Caco-2 (cell line): ENCODE data around the gene NQO1. TPM values are rescaled to one million over a fixed set of nuclear protein-coding genes. Genes with fewer than 3 reads are reported as not detected.
"Not testable (repeated sequence)": the region's sequence is repeated elsewhere in the genome, so short reads cannot be mapped to it uniquely, and the experiment has no call there.

Source experiments
- BruUV-seq: library from RNA; stranded (reverse); fragments of 400-500 nt; replicated peaks from 2 replicates; lab custom pipeline; 2021; lab: Mats Ljungman, UMichigan
- CTCF ChIA-PET: fragments of 300-600 bp; sonication (Branson Sonifier 250); formaldehyde crosslinking; loops from one replicate; lab custom pipeline; 2022; ENCODE audit warnings: antibody characterized with exemption; lab: Charles Lee
- POLR2A ChIA-PET: fragments of 300-600 bp; sonication (Branson Sonifier 250); formaldehyde crosslinking; loops from one replicate; lab custom pipeline; 2022; ENCODE audit warnings: antibody characterized with exemption; lab: Charles Lee
- DNase-seq, 2 experiments: peaks; one replicate each; pipeline versions ENCODE4 v3.0.0 to v3.0.0-alpha.2; 2020 to 2022
- H3K27me3 ChIP-seq: replicated peaks from 2 replicates; pipeline ENCODE4 v1.6.0; 2011; ENCODE audit warnings: low read length; ENCODE audit not compliant: control insufficient read depth, insufficient read depth
- H3K36me3 ChIP-seq: 2 replicates; pipeline ENCODE4 v1.5.1; 2011; ENCODE audit warnings: low read length; ENCODE audit not compliant: control insufficient read depth, insufficient read depth
- H3K4me1 ChIP-seq: fragments of 250-450 bp; sonication (Bioruptor Pico); 2 replicates; pipeline ENCODE4 v1.5.1; 2020; ENCODE audit warnings: mild to moderate bottlenecking
- H3K4me3 ChIP-seq: 2 replicates; pipeline ENCODE4 v1.5.1; 2011; ENCODE audit warnings: low read depth, mild to moderate bottlenecking, control low read depth, low read length
- H3K9me3 ChIP-seq: fragments of 250-450 bp; sonication (Bioruptor Pico); 2 replicates; pipeline ENCODE4 v1.5.1; 2020; ENCODE audit warnings: mild to moderate bottlenecking, moderate library complexity
- H3K27ac Mint-ChIP-seq: one replicate; pipeline ENCODE4 v1.8.0; 2022; ENCODE audit warnings: mixed read lengths; ENCODE audit not compliant: unreplicated experiment
- H3K27me3 Mint-ChIP-seq: one replicate; pipeline ENCODE4 v1.8.0; 2022; ENCODE audit warnings: mixed read lengths; ENCODE audit not compliant: insufficient read depth, unreplicated experiment
- H3K36me3 Mint-ChIP-seq: one replicate; pipeline ENCODE4 v1.8.0; 2022; ENCODE audit warnings: mild to moderate bottlenecking, mixed read lengths; ENCODE audit not compliant: insufficient read depth, unreplicated experiment
- H3K4me1 Mint-ChIP-seq: one replicate; pipeline ENCODE4 v1.8.0; 2022; ENCODE audit warnings: low read depth, mixed read lengths; ENCODE audit not compliant: unreplicated experiment
- H3K4me3 Mint-ChIP-seq: one replicate; pipeline ENCODE4 v1.8.0; 2022; ENCODE audit warnings: mild to moderate bottlenecking, moderate library complexity, mixed read lengths; ENCODE audit not compliant: unreplicated experiment
- H3K9me3 Mint-ChIP-seq: one replicate; pipeline ENCODE4 v1.8.0; 2022; ENCODE audit warnings: mixed read lengths; ENCODE audit not compliant: unreplicated experiment
- intact Hi-C: fragments of 100-400 bp; cut with micrococcal nuclease; formaldehyde crosslinking; loops from one replicate; pipeline ENCODE4 v1.10.0; 2022; ENCODE audit not compliant: unreplicated experiment
- total RNA-seq: library from RNA; stranded (reverse); gene quantifications from 2 replicates; pipeline ENCODE4 v1.2.3, GENCODE V29; 2022
- TF ChIP-seq, protein P1 (sequence below), 2 experiments: fragments of 200-600 bp in 1 of 2; IDR thresholded peaks; 1 replicate in 1 of 2; 2 replicates in 1 of 2; pipeline versions ENCODE4 v1.5.1 to v1.8.0; 2011 to 2022; ENCODE audit warnings: antibody characterized with exemption in 1 of 2, control low read depth in 1 of 2, inconsistent platforms in 1 of 2, low read depth in 1 of 2, low read length in 1 of 2, mild to moderate bottlenecking in 1 of 2, moderate library complexity in 1 of 2; ENCODE audit not compliant: insufficient read depth in 1 of 2, severe bottlenecking in 1 of 2, unreplicated experiment in 1 of 2

NQO1 gene
- total RNA-seq, 1 experiment from 2014 or later, result 119 TPM

DNA sequence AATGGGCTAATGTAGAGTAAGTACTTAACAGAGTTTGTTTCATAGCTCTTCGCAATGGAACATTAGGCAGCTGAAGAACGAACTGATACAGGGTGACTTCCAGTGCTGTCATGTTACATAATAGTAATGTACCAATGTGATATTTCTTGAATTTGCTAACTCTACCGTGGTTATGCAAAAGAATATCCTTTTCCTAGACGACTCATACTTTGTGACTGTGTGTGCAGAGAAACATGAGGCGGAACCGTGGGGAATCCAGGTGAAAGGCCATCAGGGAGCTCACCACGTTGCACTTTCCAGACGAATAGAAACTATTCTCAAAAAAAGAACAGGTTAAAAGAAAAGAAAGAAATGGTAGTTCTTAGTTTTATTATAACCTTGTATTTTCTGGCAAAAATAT is 15.2 kb upstream of the NQO1 start:
- Mint-ChIP-seq H3K27ac (no peak overlapping the region), H3K9me3 (no peaks in the 10 kb centered on the region), H3K27me3 (no peaks in the 10 kb centered on the region), H3K4me3 (no peak overlapping the region), H3K36me3 (peaks cover 67% of the 10 kb centered on the region), H3K4me1 (no peaks in the 10 kb centered on the region)
- H3K27me3 ChIP-seq, result no peaks in the 10 kb centered on the region
- CTCF ChIA-PET, result no interaction called here
- H3K9me3 ChIP-seq, result no peaks in the 10 kb centered on the region
- POLR2A ChIA-PET, result interaction anchor here (0.6 kb wide), 1 partner anchor 13 kb away, joined by 5 read pairs; the partner anchor contains the start of gene NOB1
- H3K4me1 ChIP-seq, result no peaks in the 10 kb centered on the region
- H3K4me3 ChIP-seq, result no peak overlapping the region
- DNase-seq, result no peak
- TF ChIP-seq, protein P1, sequence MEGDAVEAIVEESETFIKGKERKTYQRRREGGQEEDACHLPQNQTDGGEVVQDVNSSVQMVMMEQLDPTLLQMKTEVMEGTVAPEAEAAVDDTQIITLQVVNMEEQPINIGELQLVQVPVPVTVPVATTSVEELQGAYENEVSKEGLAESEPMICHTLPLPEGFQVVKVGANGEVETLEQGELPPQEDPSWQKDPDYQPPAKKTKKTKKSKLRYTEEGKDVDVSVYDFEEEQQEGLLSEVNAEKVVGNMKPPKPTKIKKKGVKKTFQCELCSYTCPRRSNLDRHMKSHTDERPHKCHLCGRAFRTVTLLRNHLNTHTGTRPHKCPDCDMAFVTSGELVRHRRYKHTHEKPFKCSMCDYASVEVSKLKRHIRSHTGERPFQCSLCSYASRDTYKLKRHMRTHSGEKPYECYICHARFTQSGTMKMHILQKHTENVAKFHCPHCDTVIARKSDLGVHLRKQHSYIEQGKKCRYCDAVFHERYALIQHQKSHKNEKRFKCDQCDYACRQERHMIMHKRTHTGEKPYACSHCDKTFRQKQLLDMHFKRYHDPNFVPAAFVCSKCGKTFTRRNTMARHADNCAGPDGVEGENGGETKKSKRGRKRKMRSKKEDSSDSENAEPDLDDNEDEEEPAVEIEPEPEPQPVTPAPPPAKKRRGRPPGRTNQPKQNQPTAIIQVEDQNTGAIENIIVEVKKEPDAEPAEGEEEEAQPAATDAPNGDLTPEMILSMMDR (IDR thresholded peaks at IDR 0.05; ENCODE audit: insufficient read depth in 1 of 2, low read depth in 1 of 2, low read length in 1 of 2, severe bottlenecking in 1 of 2, unreplicated experiment in 1 of 2), result no peak
- H3K36me3 ChIP-seq, result peaks cover 4% of the 10 kb centered on the region; the same call in 1 of the 2 replicates
- intact Hi-C loops, result no loop called here
- no TSS peak for BruUV-seq

- H3K9me3 Mint-ChIP-seq, result no peaks in the 10 kb centered on the region
- peaks cover 5% of the 10 kb centered on the region for H3K36me3 Mint-ChIP-seq
- peaks cover 8% of the 10 kb centered on the region for H3K4me1 Mint-ChIP-seq
- H3K36me3 ChIP-seq, result no peaks in the 10 kb centered on the region
- intact Hi-C loops, result no loop called here
- H3K27ac Mint-ChIP-seq, result no peak overlapping the region
- BruUV-seq, result no TSS peak
- POLR2A ChIA-PET, result no interaction called here
- H3K27me3 ChIP-seq, result no peaks in the 10 kb centered on the region
- no peak for DNase-seq
- no peak overlapping the region for H3K4me3 ChIP-seq
- H3K9me3 ChIP-seq, result no peaks in the 10 kb centered on the region
- H3K4me3 Mint-ChIP-seq, result no peak overlapping the region
- TF ChIP-seq, protein P1 (IDR thresholded peaks at IDR 0.05; ENCODE audit: insufficient read depth in 1 of 2, low read depth in 1 of 2, low read length in 1 of 2, severe bottlenecking in 1 of 2, unreplicated experiment in 1 of 2), result no peak
- H3K4me1 ChIP-seq, result 0 out of 2 replicates have a peak, but pooled peaks cover 3% of the 10 kb centered on the region
- no peaks in the 10 kb centered on the region for H3K27me3 Mint-ChIP-seq
- CTCF ChIA-PET, result no interaction called here
These were observed 5.7 kb upstream of the NQO1 start for GRCh38 chr16:69732101-69732500.

DNA sequence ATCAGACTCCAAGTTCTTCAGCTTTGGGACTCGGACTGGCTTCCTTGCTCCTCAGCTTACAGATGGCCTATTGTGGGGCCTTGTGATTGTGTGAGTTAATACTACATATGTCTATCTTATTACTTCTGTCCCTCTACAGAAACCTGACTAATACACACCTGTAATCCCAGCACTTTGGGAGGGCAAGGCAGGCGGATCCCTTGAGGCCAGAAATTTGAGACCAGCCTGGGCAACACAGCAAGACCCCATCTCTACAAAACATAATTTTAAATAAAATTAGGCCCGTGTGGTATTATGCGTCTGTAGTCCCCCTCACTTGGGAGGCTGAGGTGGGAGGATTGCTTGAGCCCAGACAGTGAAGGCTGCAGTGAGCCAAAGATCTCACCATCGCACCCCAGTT is 4.9 kb upstream of the NQO1 start:
- H3K9me3 Mint-ChIP-seq, H3K9me3 ChIP-seq, POLR2A ChIA-PET, H3K4me3 Mint-ChIP-seq, H3K36me3 ChIP-seq, H3K27me3 ChIP-seq, DNase-seq, intact Hi-C loops, H3K27me3 Mint-ChIP-seq, H3K4me3 ChIP-seq, H3K4me1 ChIP-seq, H3K27ac Mint-ChIP-seq, CTCF ChIA-PET, BruUV-seq: not testable (repeated sequence)
- Mint-ChIP-seq H3K36me3 (peaks cover 13% of the 10 kb centered on the region), H3K4me1 (peaks cover 15% of the 10 kb centered on the region)

DNA sequence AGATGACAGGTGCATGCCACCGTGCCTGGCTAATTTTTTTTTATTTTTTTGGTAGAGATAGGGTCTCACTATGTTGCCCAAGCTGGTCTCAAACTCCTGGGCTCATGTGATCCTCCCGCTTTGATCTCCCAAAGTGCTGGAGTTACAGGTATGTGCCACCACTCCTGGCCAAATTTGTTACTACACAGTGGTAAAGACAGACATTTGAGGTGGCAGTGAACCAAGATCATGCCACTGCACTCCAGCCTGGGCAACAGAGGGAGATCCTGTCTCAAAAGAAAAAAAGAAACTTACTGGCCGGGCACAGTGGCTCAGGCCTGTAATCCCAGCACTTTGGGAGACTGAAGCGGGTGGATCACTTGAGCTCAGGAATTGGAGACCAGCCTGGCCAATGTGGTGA is 2.7 kb upstream of the NQO1 start:
- BruUV-seq, H3K27me3 Mint-ChIP-seq, H3K9me3 Mint-ChIP-seq, H3K27me3 ChIP-seq, intact Hi-C loops, H3K36me3 ChIP-seq, H3K4me3 ChIP-seq, H3K27ac Mint-ChIP-seq, H3K9me3 ChIP-seq, CTCF ChIA-PET, DNase-seq, H3K4me3 Mint-ChIP-seq: not testable (repeated sequence)
- peaks cover 24% of the 10 kb centered on the region for H3K36me3 Mint-ChIP-seq
- peaks cover 15% of the 10 kb centered on the region for H3K4me1 ChIP-seq
- H3K4me1 Mint-ChIP-seq, result peaks cover 24% of the 10 kb centered on the region
- POLR2A ChIA-PET, result interaction anchor here (1.6 kb wide), 1 partner anchor 26 kb away, joined by 4 read pairs; the partner anchor contains the start of gene NOB1
